ENCODE results near the gene SLC47A2.

SLC47A2 gene

DNA sequence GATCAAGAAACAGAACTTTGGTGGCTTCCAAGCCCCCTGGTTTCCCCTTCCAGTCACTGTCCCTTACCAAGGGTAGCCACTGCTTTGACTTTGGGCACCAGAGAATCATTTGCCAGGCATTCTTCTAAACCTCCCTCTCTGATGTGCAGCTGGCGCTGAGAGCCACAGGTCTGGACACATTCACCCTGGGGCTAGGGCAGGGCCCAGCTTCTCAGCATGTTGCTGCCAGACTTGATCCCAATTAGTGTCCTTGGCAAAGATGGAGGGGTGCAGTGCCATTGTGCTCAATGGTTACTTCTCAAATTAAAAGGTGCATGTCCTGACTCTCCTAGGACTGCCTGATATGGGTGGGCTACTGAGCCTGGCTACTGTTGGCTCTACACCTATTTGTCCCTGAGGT lies 7.6 kb upstream of the SLC47A2 start:
- TF ChIP-seq, protein P1, sequence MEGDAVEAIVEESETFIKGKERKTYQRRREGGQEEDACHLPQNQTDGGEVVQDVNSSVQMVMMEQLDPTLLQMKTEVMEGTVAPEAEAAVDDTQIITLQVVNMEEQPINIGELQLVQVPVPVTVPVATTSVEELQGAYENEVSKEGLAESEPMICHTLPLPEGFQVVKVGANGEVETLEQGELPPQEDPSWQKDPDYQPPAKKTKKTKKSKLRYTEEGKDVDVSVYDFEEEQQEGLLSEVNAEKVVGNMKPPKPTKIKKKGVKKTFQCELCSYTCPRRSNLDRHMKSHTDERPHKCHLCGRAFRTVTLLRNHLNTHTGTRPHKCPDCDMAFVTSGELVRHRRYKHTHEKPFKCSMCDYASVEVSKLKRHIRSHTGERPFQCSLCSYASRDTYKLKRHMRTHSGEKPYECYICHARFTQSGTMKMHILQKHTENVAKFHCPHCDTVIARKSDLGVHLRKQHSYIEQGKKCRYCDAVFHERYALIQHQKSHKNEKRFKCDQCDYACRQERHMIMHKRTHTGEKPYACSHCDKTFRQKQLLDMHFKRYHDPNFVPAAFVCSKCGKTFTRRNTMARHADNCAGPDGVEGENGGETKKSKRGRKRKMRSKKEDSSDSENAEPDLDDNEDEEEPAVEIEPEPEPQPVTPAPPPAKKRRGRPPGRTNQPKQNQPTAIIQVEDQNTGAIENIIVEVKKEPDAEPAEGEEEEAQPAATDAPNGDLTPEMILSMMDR (IDR thresholded peaks at IDR 0.05; ENCODE audit: borderline replicate concordance, control extremely low read depth, extremely low read depth, insufficient read depth, missing control alignments), result no peak
- no peak for DNase-seq (ENCODE audit: low spot score)
- in situ Hi-C loops (cut with MboI; ENCODE audit: low sequenced_read_pairs, unreplicated experiment), result no loop called here

DNA sequence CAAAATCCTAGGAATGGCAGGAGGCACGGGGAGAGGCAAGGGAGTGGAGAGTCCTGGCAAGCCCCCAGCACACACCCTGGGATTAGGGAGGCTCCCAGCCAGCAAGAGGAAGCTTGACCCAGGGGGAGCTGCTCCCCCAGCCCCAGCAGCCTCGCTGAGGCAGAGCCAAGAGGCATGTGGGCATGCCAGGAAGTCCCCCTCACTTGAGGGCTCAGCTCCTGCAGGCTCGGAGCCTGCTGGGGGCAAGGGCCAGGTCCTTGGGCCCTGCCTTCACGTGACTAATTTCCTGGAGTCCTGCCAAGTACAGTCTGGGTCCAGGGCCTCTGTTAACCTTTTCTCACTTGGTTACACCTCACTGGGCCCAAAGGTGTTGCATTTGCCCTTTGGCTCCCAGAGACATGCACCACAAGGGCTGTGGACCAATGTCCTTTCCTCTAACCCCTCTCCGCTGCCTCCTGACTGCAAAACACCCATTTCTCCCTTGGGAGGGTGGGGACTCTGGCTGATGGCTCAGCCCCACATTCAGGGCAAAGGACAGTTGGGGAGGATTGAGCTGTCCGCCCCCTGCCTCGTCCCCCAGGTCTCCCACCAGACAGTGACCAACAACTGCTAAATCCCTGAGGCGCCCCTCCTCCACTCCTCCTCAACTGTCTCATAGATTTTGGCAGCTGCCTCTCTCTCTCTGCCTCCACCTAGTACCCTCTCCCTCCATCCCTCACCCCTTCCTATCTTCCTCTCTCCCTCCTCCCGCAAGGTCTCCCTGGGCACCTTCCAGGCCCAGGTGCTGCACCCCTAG lies 4.4 kb upstream of the SLC47A2 start:
- DNase-seq (ENCODE audit: low spot score), result no peak
- TF ChIP-seq, protein P1 (IDR thresholded peaks at IDR 0.05; ENCODE audit: borderline replicate concordance, control extremely low read depth, extremely low read depth, insufficient read depth, missing control alignments), result no peak
- in situ Hi-C loops (cut with MboI; ENCODE audit: low sequenced_read_pairs, unreplicated experiment), result no loop called here

DNA sequence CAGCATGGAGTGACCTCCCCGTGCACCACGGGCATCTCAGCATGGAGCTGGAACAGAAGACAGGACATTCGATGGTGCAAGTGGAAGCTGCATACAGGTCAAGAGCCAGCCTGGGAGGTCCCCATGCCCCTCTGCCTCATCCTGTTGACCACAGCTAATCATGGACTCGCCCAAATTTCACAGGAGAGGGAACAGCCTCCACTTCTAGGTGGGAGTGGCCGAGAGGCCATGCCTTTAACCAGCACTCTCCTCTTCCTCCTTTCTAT lies 3.8 kb upstream of the SLC47A2 start:
- TF ChIP-seq, protein P1 (IDR thresholded peaks at IDR 0.05; ENCODE audit: borderline replicate concordance, control extremely low read depth, extremely low read depth, insufficient read depth, missing control alignments), result no peak
- no peak for DNase-seq (ENCODE audit: low spot score)
- in situ Hi-C loops (cut with MboI; ENCODE audit: low sequenced_read_pairs, unreplicated experiment), result no loop called here

DNA sequence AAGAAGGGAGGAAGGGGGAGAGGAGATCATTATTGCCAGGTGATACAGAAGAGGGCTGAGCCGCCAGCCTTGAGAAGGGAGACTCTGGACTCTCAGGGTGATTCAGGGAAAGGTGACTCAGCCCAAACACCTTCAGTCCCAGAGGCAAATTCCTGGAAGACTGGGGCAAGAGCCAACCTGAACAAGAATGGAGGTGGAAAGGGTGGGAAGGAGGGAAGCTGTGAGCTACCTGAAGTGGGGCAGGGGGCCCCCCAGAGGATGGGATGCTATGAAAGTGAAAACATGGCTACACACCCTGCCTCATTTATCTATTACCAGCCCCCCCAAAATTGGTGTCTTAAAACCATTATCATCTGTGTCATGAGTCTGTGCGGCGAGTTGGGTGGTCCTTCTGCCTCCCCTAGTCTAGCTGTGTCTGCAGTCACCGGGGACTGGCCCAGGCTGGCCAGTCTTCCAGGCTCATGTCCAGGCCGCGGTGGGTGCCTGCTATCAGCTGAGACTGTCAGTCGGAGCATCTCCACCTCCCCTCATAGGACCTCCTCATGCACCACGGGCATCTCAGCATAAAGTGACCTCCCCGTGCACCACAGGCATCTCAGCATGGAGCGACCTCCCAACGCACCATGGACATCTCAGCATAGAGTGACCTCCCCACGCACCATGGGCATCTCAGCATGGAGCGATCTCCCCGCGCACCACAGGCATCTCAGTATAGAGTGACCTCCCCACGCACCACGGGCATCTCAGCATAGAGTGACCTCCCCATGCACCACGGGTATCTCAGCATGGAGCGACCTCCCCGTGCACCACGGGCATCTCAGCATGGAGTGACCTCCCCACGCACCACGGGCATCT lies 3.2 kb upstream of the SLC47A2 start:
- in situ Hi-C loops (cut with MboI; ENCODE audit: low sequenced_read_pairs, unreplicated experiment), result no loop called here
- DNase-seq (ENCODE audit: low spot score), result no peak
- TF ChIP-seq, protein P1 (IDR thresholded peaks at IDR 0.05; ENCODE audit: borderline replicate concordance, control extremely low read depth, extremely low read depth, insufficient read depth, missing control alignments), result no peak

DNA sequence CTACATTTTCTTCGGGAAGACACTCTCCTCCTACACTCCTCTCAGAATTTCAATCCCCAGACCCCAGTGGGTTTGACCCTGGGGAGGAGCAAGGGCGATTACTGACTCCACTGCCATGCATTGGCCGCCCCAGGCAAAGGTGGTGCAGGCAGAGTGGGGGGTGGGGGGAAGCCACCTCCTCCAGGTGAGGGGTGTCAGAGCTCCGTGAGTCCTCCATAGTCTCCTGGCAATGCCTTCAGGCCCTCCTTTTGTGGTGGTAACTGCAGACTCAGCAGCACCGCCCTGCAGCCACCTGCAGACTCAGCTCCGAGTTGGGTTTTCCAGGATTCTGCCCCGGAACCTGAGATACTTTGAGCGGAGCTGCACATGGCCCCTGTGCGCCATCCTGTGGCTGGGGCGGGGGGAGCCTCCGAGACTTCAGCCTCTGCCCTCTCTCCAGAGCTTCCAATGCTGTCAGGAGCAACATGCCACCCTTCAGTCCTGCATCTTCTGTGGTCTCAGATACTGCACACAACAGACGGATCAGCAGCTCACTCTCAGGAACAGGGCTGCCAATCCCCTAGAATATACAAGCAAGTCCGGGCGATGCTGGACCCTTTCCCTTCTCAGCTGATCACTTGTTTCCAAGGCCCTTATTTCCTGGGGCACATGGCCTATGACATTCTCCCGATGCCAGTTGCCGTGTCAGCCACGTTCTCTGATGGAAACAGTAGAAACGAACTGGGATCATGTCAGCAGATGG lies 2.4 kb upstream of the SLC47A2 start:
- TF ChIP-seq, protein P1 (IDR thresholded peaks at IDR 0.05; ENCODE audit: borderline replicate concordance, control extremely low read depth, extremely low read depth, insufficient read depth, missing control alignments), result no peak
- in situ Hi-C loops (cut with MboI; ENCODE audit: low sequenced_read_pairs, unreplicated experiment), result no loop called here
- no peak for DNase-seq (ENCODE audit: low spot score)

DNA sequence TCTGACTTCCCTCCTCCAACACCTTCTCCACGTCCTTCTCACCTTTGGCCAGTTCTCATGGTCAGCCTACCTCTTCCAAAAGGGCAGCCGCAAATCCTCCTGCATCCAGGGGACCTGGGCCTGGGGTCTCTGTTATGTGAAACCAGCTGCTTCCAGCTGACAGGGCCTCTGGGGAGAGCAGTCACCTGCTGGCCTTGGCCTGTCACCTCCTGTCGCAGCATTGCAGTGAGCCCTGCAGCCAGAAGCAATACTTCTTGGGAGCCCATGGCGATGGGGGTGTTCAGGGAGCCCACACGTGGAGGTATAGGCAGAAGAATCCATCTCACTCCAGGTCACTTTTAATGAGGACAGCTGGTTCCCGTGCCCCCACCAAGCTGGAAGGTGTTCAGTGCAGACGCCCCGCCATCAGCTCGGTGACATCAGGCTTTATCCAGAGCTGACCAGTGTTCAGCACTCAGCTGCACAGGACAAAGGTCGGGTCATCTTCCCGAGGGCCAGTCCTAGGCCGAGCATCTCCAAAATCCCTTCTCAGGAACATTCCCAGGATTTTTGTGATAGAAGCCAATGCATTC lies 1.7 kb upstream of the SLC47A2 start:
- DNase-seq (ENCODE audit: low spot score), result no peak
- TF ChIP-seq, protein P1 (IDR thresholded peaks at IDR 0.05; ENCODE audit: borderline replicate concordance, control extremely low read depth, extremely low read depth, insufficient read depth, missing control alignments), result no peak

More for the DNA sequence above, 1.7 kb upstream of the SLC47A2 start:
- in situ Hi-C loops (cut with MboI; ENCODE audit: low sequenced_read_pairs, unreplicated experiment), result no loop called here

Data from GM13976 (cell line).